Endothelial cell of umbilical vein (primary cell): ENCODE data around the gene TOR4A. TPM values are rescaled to one million over a fixed set of nuclear protein-coding genes. Genes with fewer than 3 reads are reported as not detected.

Source experiments
- BruUV-seq: library from RNA; stranded (reverse); fragments of 400-500 nt; replicated peaks from 2 replicates; lab custom pipeline; 2021; lab: Mats Ljungman, UMichigan
- CTCF ChIA-PET: fragments of 300-600, 350-600 bp; sonication (Branson Sonifier 250); formaldehyde crosslinking; loops from one replicate; lab custom pipeline; 2021; ENCODE audit warnings: antibody characterized with exemption, inconsistent platforms; lab: Charles Lee
- POLR2A ChIA-PET: fragments of 300-600, 350-600 bp; sonication (Branson Sonifier 250); formaldehyde crosslinking; loops from one replicate; lab custom pipeline; 2021; ENCODE audit warnings: antibody characterized with exemption, inconsistent platforms; lab: Charles Lee
- DNase-seq: peaks from one replicate; pipeline ENCODE4 v3.0.0-alpha.2; 2011; ENCODE audit warnings: low read depth, low spot score
- FAIRE-seq: peaks from 2 replicates; lab custom pipeline; 2011; peaks lifted over from hg19 to GRCh38; lab: Jason Lieb, UNC
- H2AFZ ChIP-seq: 2 replicates; pipeline ENCODE4 v1.6.0; 2012; ENCODE audit warnings: low read depth, low read length, control low read depth, inconsistent platforms
- H3K27ac ChIP-seq: 2 replicates; pipeline ENCODE4 v1.5.1; 2011; ENCODE audit warnings: low read depth, mild to moderate bottlenecking, control low read depth, low read length, moderate library complexity; ENCODE audit not compliant: insufficient read depth
- H3K27me3 ChIP-seq, 2 experiments: 2 replicates each; pipeline versions ENCODE4 v1.6.0 to v1.6.1; 2011; ENCODE audit warnings: low read length in 2 of 2, mixed read lengths in 1 of 2; ENCODE audit not compliant: control insufficient read depth in 2 of 2, insufficient read depth in 2 of 2
- H3K36me3 ChIP-seq, 2 experiments: 2 replicates in 1 of 2; 3 replicates in 1 of 2; pipeline ENCODE4 v1.5.1; 2011; ENCODE audit warnings: low read length in 2 of 2, mild to moderate bottlenecking in 1 of 2, moderate library complexity in 1 of 2; ENCODE audit not compliant: control insufficient read depth in 2 of 2, insufficient read depth in 2 of 2; ENCODE audit errors: extremely low read depth in 1 of 2
- H3K4me1 ChIP-seq: 3 replicates; pipeline ENCODE4 v1.5.1; 2011; ENCODE audit warnings: mild to moderate bottlenecking, low read length; ENCODE audit not compliant: control insufficient read depth, insufficient read depth; ENCODE audit errors: extremely low read depth
- H3K4me2 ChIP-seq: 2 replicates; pipeline ENCODE4 v1.6.1; 2011; ENCODE audit warnings: low read length, control low read depth, mixed read lengths; ENCODE audit not compliant: insufficient read depth
- H3K4me3 ChIP-seq, 3 experiments: fragments of 200-600 bp in 1 of 3; sonication (generic), shearing (Covaris generic) in 1 of 3; replicated peaks in 1 of 3; 2 replicates each; pipeline ENCODE4 v1.5.1; 2011 to 2016; ENCODE audit warnings: control low read depth in 3 of 3, low read length in 3 of 3, mild to moderate bottlenecking in 2 of 3, inconsistent platforms in 1 of 3, low read depth in 1 of 3, moderate library complexity in 1 of 3; ENCODE audit not compliant: insufficient read depth in 1 of 3
- H3K79me2 ChIP-seq: 2 replicates; pipeline ENCODE4 v1.6.0; 2012; ENCODE audit warnings: low read length, inconsistent platforms; ENCODE audit not compliant: control insufficient read depth, insufficient read depth
- H3K9ac ChIP-seq: replicated peaks from 2 replicates; pipeline ENCODE3; 2011; ENCODE audit warnings: low read length, control low read depth; ENCODE audit not compliant: insufficient read depth; ENCODE audit errors: extremely low read depth
- H3K9me1 ChIP-seq: replicated peaks from 3 replicates; pipeline ENCODE4 v1.6.0; 2011; ENCODE audit warnings: mild to moderate bottlenecking, low read length; ENCODE audit not compliant: control insufficient read depth, insufficient read depth; ENCODE audit errors: extremely low read depth
- H3K9me3 ChIP-seq: replicated peaks from 2 replicates; pipeline ENCODE4 v1.5.1; 2012; ENCODE audit warnings: low read length, inconsistent platforms; ENCODE audit not compliant: control insufficient read depth, insufficient read depth
- H4K20me1 ChIP-seq: replicated peaks from 2 replicates; pipeline ENCODE3; 2011; ENCODE audit warnings: mild to moderate bottlenecking, low read length; ENCODE audit not compliant: control insufficient read depth, insufficient read depth; ENCODE audit errors: extremely low read depth
- CTCF ChIP-seq, 2 donors: IDR thresholded peaks; 1 replicate in 1 of 2; 2 replicates in 1 of 2; pipeline ENCODE4 v1.5.1; 2011; ENCODE audit warnings: low read length in 2 of 2, mild to moderate bottlenecking in 2 of 2, moderate library complexity in 2 of 2, control low read depth in 1 of 2, inconsistent platforms in 1 of 2, low read depth in 1 of 2; ENCODE audit not compliant: insufficient read depth in 1 of 2; ENCODE audit errors: extremely low read depth in 1 of 2
- EZH2 ChIP-seq: IDR thresholded peaks from 2 replicates; pipeline ENCODE4 v1.6.1; 2012; ENCODE audit warnings: borderline replicate concordance, low read depth, mild to moderate bottlenecking, moderate library complexity, low read length, inconsistent platforms; ENCODE audit not compliant: severe bottlenecking
- FOS ChIP-seq: IDR thresholded peaks from 2 replicates; pipeline ENCODE4 v1.6.1; 2011; ENCODE audit warnings: mild to moderate bottlenecking, low read length, moderate library complexity, borderline replicate concordance; ENCODE audit not compliant: insufficient read depth
- GATA2 ChIP-seq: IDR thresholded peaks from 2 replicates; pipeline ENCODE4 v1.7.0; 2011; ENCODE audit warnings: low read depth, mild to moderate bottlenecking, moderate library complexity, mixed read lengths, low read length; ENCODE audit not compliant: insufficient read length, insufficient read depth
- JUN ChIP-seq: IDR thresholded peaks from 2 replicates; pipeline ENCODE4 v1.6.1; 2011; ENCODE audit warnings: borderline replicate concordance, low read depth; ENCODE audit not compliant: insufficient read length, insufficient read depth
- MYC ChIP-seq: IDR thresholded peaks from one replicate; pipeline ENCODE4 v1.6.1; 2011; ENCODE audit warnings: mild to moderate bottlenecking, low read depth, low read length
- POLR2A ChIP-seq: IDR thresholded peaks from 2 replicates; pipeline ENCODE4 v1.6.1; 2012; ENCODE audit warnings: low read depth, mild to moderate bottlenecking, control low read depth, low read length
- POLR2AphosphoS5 ChIP-seq: IDR thresholded peaks from 2 replicates; pipeline ENCODE4 v1.6.1; 2012; ENCODE audit warnings: low read depth, mild to moderate bottlenecking, control low read depth, low read length, moderate library complexity; ENCODE audit not compliant: insufficient read depth
- dilution Hi-C: fragments of 300-500 bp; cut with MboI; formaldehyde crosslinking; loops from one replicate; pipeline ENCODE4 v1.15.0; 2019; ENCODE audit warnings: low sequenced_read_pairs; ENCODE audit not compliant: extremely low pct_ligation_motif_present
- intact Hi-C: fragments of 100-400 bp; cut with micrococcal nuclease; formaldehyde crosslinking; loops from one replicate; pipeline ENCODE4 v1.10.0; 2022
- polyA plus RNA-seq, 4 experiments: library from polyadenylated mRNA; depleted of rRNA in 3 of 4; stranded (reverse) in 3 of 4; unstranded in 1 of 4; fragments of >200 nt; gene quantifications; 2 replicates each; pipeline versions ENCODE4 v1.2.1 to v1.2.3, GENCODE V29; 2011 to 2012; ENCODE audit warnings: missing spikeins in 1 of 4
- total RNA-seq: library from RNA; stranded (reverse); gene quantifications from 2 replicates; pipeline ENCODE4 v1.2.3, GENCODE V29; 2021
- TF ChIP-seq, protein P1 (sequence below): IDR thresholded peaks from 2 replicates; pipeline ENCODE4 v1.6.1; 2011; ENCODE audit not compliant: insufficient read depth, insufficient read length

Gene TOR4A
- total and polyA plus RNA-seq, 2 donors (not counting 3 experiments of a cell fraction or from before 2014, with no cell fraction given), result 32.4 to 48.0 TPM

DNA sequence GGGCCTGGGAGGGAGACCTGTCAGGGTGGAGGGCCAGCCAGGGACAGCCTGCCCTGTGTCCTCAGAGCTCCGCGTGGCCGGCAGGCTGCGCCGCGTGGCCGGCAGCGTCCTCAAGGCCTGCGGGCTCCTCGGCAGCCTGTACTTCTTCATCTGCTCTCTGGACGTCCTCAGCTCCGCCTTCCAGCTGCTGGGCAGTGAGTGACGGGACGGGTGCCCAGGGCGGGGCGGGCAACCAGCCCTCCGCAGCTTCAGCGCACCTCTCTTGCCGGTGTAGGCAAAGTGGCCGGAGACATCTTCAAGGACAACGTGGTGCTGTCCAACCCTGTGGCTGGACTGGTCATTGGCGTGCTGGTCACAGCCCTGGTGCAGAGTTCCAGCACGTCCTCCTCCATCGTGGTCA, 45.0 kb upstream of the TOR4A start:
- Histone ChIP-seq H3K9me1 (no peaks in the 10 kb centered on the region), H3K79me2 (no peaks in the 10 kb centered on the region), H3K36me3 (no peaks in the 10 kb centered on the region), H3K9me3 (no peaks in the 10 kb centered on the region), H3K4me2 (no peak overlapping the region), H3K27ac (no peak overlapping the region), H2AFZ (no peak overlapping the region), H4K20me1 (no peaks in the 10 kb centered on the region), H3K27me3 (no peaks in the 10 kb centered on the region), H3K9ac (no peak overlapping the region), H3K4me3 (no peak overlapping the region), H3K4me1 (no peaks in the 10 kb centered on the region)
- dilution Hi-C loops, result no loop called here
- BruUV-seq, result no TSS peak
- POLR2A ChIA-PET, result no interaction called here
- DNase-seq (no peak), FAIRE-seq (no peak)
- intact Hi-C loops, result no loop called here
- CTCF ChIA-PET, result no interaction called here
- TF ChIP-seq CTCF (IDR thresholded peaks at IDR 0.05; ENCODE audit: extremely low read depth in 1 of 2, insufficient read depth in 1 of 2, low read depth in 1 of 2, low read length in 2 of 2) (no peak), GATA2 (no peak), JUN (no peak), MYC (no peak), EZH2 (no peak), POLR2AphosphoS5 (no peak), FOS (no peak), POLR2A (no peak)
- TF ChIP-seq, protein P1, sequence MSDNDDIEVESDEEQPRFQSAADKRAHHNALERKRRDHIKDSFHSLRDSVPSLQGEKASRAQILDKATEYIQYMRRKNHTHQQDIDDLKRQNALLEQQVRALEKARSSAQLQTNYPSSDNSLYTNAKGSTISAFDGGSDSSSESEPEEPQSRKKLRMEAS, result no peak
